Measurements from ENCODE around the gene SRXN1. TPM values are rescaled to one million over a fixed set of nuclear protein-coding genes. Genes with fewer than 3 reads are reported as not detected.

SRXN1 gene
- total and polyA plus RNA-seq, 9 of the 15 experiments (the other 6 are each of a cell fraction or from before 2014, with no cell fraction given), result 6.8 to 36.4 (median 21.6) TPM

GRCh38 chr20:651713-652614 lies 1.0 kb downstream of the SRXN1 start (continued):
- no peak for TF ChIP-seq CEBPG (CRISPR knock-in tag; IDR thresholded peaks at IDR 0.05)
- no peak for TF ChIP-seq CEBPG (tag; conservative IDR thresholded peaks at IDR 0.05 in 1 of 2, IDR thresholded peaks at IDR 0.05 in 1 of 2)
- no peak; the same call in 1 of the 2 replicates for TF ChIP-seq ZNF431 (CRISPR knock-in tag; IDR thresholded peaks at IDR 0.05)
- TF ChIP-seq FOXK2 (conservative IDR thresholded peaks at IDR 0.05 in 1 of 2, IDR thresholded peaks at IDR 0.05 in 1 of 2; ENCODE audit: low read depth in 2 of 2), result no peak
- no peak for TF ChIP-seq NFATC3 (IDR thresholded peaks at IDR 0.05)
- TF ChIP-seq ZNF586 (CRISPR knock-in tag; conservative IDR thresholded peaks at IDR 0.05), result no peak
- TF ChIP-seq ZNF143 (CRISPR knock-in tag; IDR thresholded peaks at IDR 0.05), result no peak; the same call in 1 of the 2 replicates
- TF ChIP-seq U2AF2 (optimal IDR thresholded peaks at IDR 0.05; ENCODE audit: low read depth, low read length), result no peak
- TF ChIP-seq YY1 (IDR thresholded peaks at IDR 0.05; ENCODE audit: borderline replicate concordance in 1 of 3, control insufficient read depth in 1 of 3, extremely low read depth in 1 of 3, insufficient read depth in 3 of 3, insufficient read length in 1 of 3, insufficient replicate concordance in 2 of 3, low read depth in 1 of 3, low read length in 2 of 3), result peak in 1 of 3 experiments; percentile 43
- no peak for TF ChIP-seq ZBTB43 (CRISPR knock-in tag; IDR thresholded peaks at IDR 0.05)
- no peak for TF ChIP-seq PHTF2 (CRISPR knock-in tag; IDR thresholded peaks at IDR 0.05)
- no peak for TF ChIP-seq NCOA6 (IDR thresholded peaks at IDR 0.05)
- TF ChIP-seq FOXK1 (CRISPR knock-in tag; IDR thresholded peaks at IDR 0.05; ENCODE audit: borderline replicate concordance), result 0 out of 2 replicates have a peak, but pooled peaks have one; percentile 42
- no peak for TF ChIP-seq AFF4 (CRISPR knock-in tag; IDR thresholded peaks at IDR 0.05)
- peak; percentile 36; the same call in 1 of the 2 replicates for TF ChIP-seq PKNOX1 (IDR thresholded peaks at IDR 0.05)
- TF ChIP-seq CC2D1A (IDR thresholded peaks at IDR 0.05), result no peak
- no peak for TF ChIP-seq DACH1 (IDR thresholded peaks at IDR 0.05; ENCODE audit: partially characterized antibody)
- TF ChIP-seq EGR1 (conservative IDR thresholded peaks at IDR 0.05), result 0 out of 2 replicates have a peak, but pooled peaks have one; percentile 6
- no peak for TF ChIP-seq ZBED1 (IDR thresholded peaks at IDR 0.05)
- peak; percentile 69 to 88; a peak in 3 of 4 replicates for TF ChIP-seq MNT (conservative IDR thresholded peaks at IDR 0.05)

Data from K562 (cell line).